Superior temporal gyrus (tissue), 1 donor: ENCODE measurements around the gene SIGLECL1.
A peak's percentile ranks its signal among the peaks of the same experiment; 100 is the strongest.

Source experiments
- DNase-seq: peaks from one replicate; pipeline ENCODE4 v3.0.0-alpha.2; 2016; ENCODE audit errors: extremely low spot score

Gene SIGLECL1

GRCh38 chr19:51252306-51253079, 1.6 kb downstream of the SIGLECL1 start:
- DNase-seq, result no peak

- DNase-seq, result no peak
Observed at GRCh38 chr19:51253088-51253806, 2.4 kb downstream of the SIGLECL1 start.

GRCh38 chr19:51256155-51256625, 5.3 kb downstream of the SIGLECL1 start:
- DNase-seq, result no peak

GRCh38 chr19:51257471-51257870, 6.6 kb downstream of the SIGLECL1 start:
- no peak for DNase-seq

GRCh38 chr19:51258165-51259160, 7.6 kb downstream of the SIGLECL1 start:
- no peak for DNase-seq

GRCh38 chr19:51259348-51260245, 8.7 kb downstream of the SIGLECL1 start:
- DNase-seq, result peak; percentile 69

- DNase-seq, result no peak
Observed at GRCh38 chr19:51263808-51264207, 12.9 kb downstream of the SIGLECL1 start.

GRCh38 chr19:51271067-51271466, 20.2 kb downstream of the SIGLECL1 start:
- no peak for DNase-seq

- no peak for DNase-seq
Observed at GRCh38 chr19:51272183-51272810, 21.4 kb downstream of the SIGLECL1 start.

- no peak for DNase-seq
Observed at GRCh38 chr19:51274049-51274770, 23.3 kb downstream of the SIGLECL1 start.

GRCh38 chr19:51277112-51277511, 26.2 kb downstream of the SIGLECL1 start:
- no peak for DNase-seq

- no peak for DNase-seq
Observed at GRCh38 chr19:51282335-51282734, 31.5 kb downstream of the SIGLECL1 start.

GRCh38 chr19:51285682-51286081, 34.8 kb downstream of the SIGLECL1 start:
- DNase-seq, result no peak

- DNase-seq, result no peak
Observed at GRCh38 chr19:51289635-51290034, 38.8 kb downstream of the SIGLECL1 start.

GRCh38 chr19:51292971-51293370, 42.1 kb downstream of the SIGLECL1 start:
- peak; percentile 21 for DNase-seq

GRCh38 chr19:51293571-51294210, 42.8 kb downstream of the SIGLECL1 start:
- DNase-seq, result no peak

- DNase-seq, result no peak
Observed at GRCh38 chr19:51294211-51294976, 43.5 kb downstream of the SIGLECL1 start.

- DNase-seq, result no peak
Observed at GRCh38 chr19:51294977-51295375, 44.1 kb downstream of the SIGLECL1 start.
